Measurements from ENCODE around the gene LYRM4.

LYRM4 gene

GRCh38 chr6:5260661-5261544 is at the start of gene LYRM4, which contains the start of gene FARS2:
LYRM4 (minus strand) TSS chr6:5260950; CDS start chr6:5260733, 217 bp downstream.
FARS2 (plus strand) TSS chr6:5261513.
- peaks cover 21% of the 10 kb centered on the region for H3K79me2 ChIP-seq
- H3K27me3 ChIP-seq (ENCODE audit: control insufficient read depth, insufficient read depth, low read length) = no peaks in the 10 kb centered on the region
- H2AFZ ChIP-seq = peak within 1 kb of the TSS; percentile 94
- H3K36me3 ChIP-seq (ENCODE audit: control insufficient read depth, insufficient read depth, low read length) = no peaks in the 10 kb centered on the region
- H3K9ac ChIP-seq = peak within 1 kb of the TSS; percentile 22
- peak within 1 kb of the TSS; percentile 82 for H3K4me3 ChIP-seq (ENCODE audit: low read depth, low read length)
- TF ChIP-seq, protein P1, sequence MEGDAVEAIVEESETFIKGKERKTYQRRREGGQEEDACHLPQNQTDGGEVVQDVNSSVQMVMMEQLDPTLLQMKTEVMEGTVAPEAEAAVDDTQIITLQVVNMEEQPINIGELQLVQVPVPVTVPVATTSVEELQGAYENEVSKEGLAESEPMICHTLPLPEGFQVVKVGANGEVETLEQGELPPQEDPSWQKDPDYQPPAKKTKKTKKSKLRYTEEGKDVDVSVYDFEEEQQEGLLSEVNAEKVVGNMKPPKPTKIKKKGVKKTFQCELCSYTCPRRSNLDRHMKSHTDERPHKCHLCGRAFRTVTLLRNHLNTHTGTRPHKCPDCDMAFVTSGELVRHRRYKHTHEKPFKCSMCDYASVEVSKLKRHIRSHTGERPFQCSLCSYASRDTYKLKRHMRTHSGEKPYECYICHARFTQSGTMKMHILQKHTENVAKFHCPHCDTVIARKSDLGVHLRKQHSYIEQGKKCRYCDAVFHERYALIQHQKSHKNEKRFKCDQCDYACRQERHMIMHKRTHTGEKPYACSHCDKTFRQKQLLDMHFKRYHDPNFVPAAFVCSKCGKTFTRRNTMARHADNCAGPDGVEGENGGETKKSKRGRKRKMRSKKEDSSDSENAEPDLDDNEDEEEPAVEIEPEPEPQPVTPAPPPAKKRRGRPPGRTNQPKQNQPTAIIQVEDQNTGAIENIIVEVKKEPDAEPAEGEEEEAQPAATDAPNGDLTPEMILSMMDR (IDR thresholded peaks at IDR 0.05) = peak; percentile 30
- peak within 1 kb of the TSS; percentile 98 for H3K4me2 ChIP-seq (ENCODE audit: low read length)
- H3K4me1 ChIP-seq = no peaks in the 10 kb centered on the region
- no peaks in the 10 kb centered on the region for H3K9me3 ChIP-seq (ENCODE audit: control insufficient read depth, low read length)
- H3K27ac ChIP-seq = peak within 1 kb of the TSS; percentile 96

DNA sequence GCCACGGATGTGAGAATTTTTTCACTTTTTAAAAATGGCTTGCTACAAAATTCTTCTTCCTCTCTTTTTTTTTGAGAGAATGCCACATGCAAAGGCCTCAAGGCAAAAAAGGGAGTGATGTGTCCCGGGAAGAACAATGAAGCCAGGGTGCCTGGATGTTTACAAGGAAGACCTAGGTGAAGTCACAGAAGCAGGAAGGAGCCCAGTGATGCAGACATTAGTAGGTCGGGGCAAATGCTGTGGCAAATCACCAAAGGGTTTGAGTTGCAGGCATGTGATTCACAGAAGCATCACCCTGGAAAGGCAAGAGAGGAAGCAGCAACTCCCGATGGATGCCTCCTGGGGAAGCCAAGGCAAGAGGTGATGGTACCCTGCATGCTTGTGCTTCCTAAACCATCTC is 47.3 kb upstream of the LYRM4 start:
- Histone ChIP-seq H3K9me3 (ENCODE audit: control insufficient read depth, low read length) (no peaks in the 10 kb centered on the region), H3K4me3 (ENCODE audit: low read depth, low read length) (no peak overlapping the region), H3K79me2 (peaks cover 22% of the 10 kb centered on the region), H3K27ac (no peak overlapping the region), H2AFZ (no peak overlapping the region), H3K4me1 (no peaks in the 10 kb centered on the region), H3K27me3 (ENCODE audit: control insufficient read depth, insufficient read depth, low read length) (no peaks in the 10 kb centered on the region), H3K36me3 (ENCODE audit: control insufficient read depth, insufficient read depth, low read length) (no peaks in the 10 kb centered on the region), H3K9ac (no peak overlapping the region), H3K4me2 (ENCODE audit: low read length) (no peak overlapping the region)
- TF ChIP-seq, protein P1 (IDR thresholded peaks at IDR 0.05) = no peak

DNA sequence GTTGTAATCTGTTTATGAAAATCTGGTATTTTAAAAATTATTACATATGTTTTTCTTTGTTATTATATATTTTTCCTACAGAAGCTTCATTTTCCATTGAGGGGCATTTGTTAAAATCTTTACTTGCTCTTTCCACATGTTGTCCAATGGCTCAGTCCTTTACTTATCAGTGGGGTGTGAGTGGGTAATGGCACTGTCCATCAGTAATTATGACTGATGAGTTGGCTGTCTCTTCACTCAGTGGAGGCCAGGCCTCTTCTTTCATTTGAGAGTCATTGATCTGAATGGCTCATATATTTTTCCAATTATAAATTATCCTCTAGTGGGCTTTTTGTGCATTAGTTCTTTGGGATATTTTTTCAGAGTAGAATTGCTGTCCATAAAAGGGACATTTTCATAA is 46.3 kb upstream of the LYRM4 start:
- no peak overlapping the region for H3K4me3 ChIP-seq (ENCODE audit: low read depth, low read length)
- no peaks in the 10 kb centered on the region for H3K9me3 ChIP-seq (ENCODE audit: control insufficient read depth, low read length)
- H3K4me1 ChIP-seq = peaks cover 6% of the 10 kb centered on the region
- H3K9ac ChIP-seq = no peak overlapping the region
- no peak overlapping the region for H2AFZ ChIP-seq
- H3K79me2 ChIP-seq = peaks cover 22% of the 10 kb centered on the region
- TF ChIP-seq, protein P1 (IDR thresholded peaks at IDR 0.05) = no peak
- no peak overlapping the region for H3K4me2 ChIP-seq (ENCODE audit: low read length)
- H3K27me3 ChIP-seq (ENCODE audit: control insufficient read depth, insufficient read depth, low read length) = no peaks in the 10 kb centered on the region
- H3K36me3 ChIP-seq (ENCODE audit: control insufficient read depth, insufficient read depth, low read length) = no peaks in the 10 kb centered on the region
- no peak overlapping the region for H3K27ac ChIP-seq

- Histone ChIP-seq H3K27me3 (ENCODE audit: control insufficient read depth, insufficient read depth, low read length) (no peaks in the 10 kb centered on the region), H3K4me3 (ENCODE audit: low read depth, low read length) (no peak overlapping the region), H3K4me2 (ENCODE audit: low read length) (no peak overlapping the region), H3K79me2 (peaks cover 22% of the 10 kb centered on the region), H3K9ac (no peak overlapping the region), H3K9me3 (ENCODE audit: control insufficient read depth, low read length) (no peaks in the 10 kb centered on the region), H3K36me3 (ENCODE audit: control insufficient read depth, insufficient read depth, low read length) (no peaks in the 10 kb centered on the region), H3K27ac (no peak overlapping the region), H2AFZ (no peak overlapping the region), H3K4me1 (peaks cover 8% of the 10 kb centered on the region)
- TF ChIP-seq, protein P1 (IDR thresholded peaks at IDR 0.05) = no peak
Measured at GRCh38 chr6:5305968-5306626, 45.3 kb upstream of the LYRM4 start.
